NCI-H1694 treated with DMSO at 0.1 percent for 48 hours (cell line): ENCODE measurements around the gene LTB4R.
"Not testable (repeated sequence)": the region's sequence is repeated elsewhere in the genome, so short reads cannot be mapped to it uniquely, and the experiment has no call there.

Experiments
- DNase-seq: peaks from one replicate; lab custom pipeline; 2025; lab: John Stamatoyannopoulos, UW

The LTB4R gene

GRCh38 chr14:24343795-24344660, 32.7 kb downstream of the LTB4R start:
- no peak for DNase-seq

- no peak for DNase-seq
Measured at GRCh38 chr14:24347134-24347533, 35.8 kb downstream of the LTB4R start.

- DNase-seq: no peak
Measured at GRCh38 chr14:24348186-24348585, 36.9 kb downstream of the LTB4R start.

GRCh38 chr14:24349742-24350141, 38.4 kb downstream of the LTB4R start:
- no peak for DNase-seq

GRCh38 chr14:24351517-24351916, 40.2 kb downstream of the LTB4R start:
- no peak for DNase-seq

- DNase-seq: no peak
Measured at GRCh38 chr14:24353559-24354481, 42.5 kb downstream of the LTB4R start.

DNA sequence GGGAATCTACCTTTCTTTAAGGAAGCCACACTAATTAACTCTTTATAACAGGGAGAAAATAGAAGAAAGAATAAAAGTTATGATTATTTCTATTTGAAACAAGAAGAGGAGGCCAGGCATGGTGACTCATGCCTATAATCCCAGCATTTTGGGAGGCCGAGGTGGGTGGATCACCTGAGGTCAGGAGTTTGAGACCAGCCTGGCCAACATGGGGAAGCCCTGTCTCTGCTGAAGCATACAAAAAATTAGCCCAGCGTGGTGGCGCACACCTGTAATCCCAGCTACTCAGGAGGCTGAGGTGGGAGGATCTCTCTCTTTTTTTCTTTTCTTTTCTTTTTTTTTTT, 43.2 kb downstream of the LTB4R start:
- not testable (repeated sequence) for DNase-seq

- no peak for DNase-seq
Measured at GRCh38 chr14:24355009-24355408, 43.7 kb downstream of the LTB4R start.

GRCh38 chr14:24356208-24356607, 44.9 kb downstream of the LTB4R start:
- no peak for DNase-seq

- DNase-seq: no peak
Measured at GRCh38 chr14:24360281-24360680, 49.0 kb downstream of the LTB4R start.

- DNase-seq: no peak
Measured at GRCh38 chr14:24361326-24361725, 50.0 kb downstream of the LTB4R start.

- DNase-seq: no peak
Measured at GRCh38 chr14:24362241-24362960, 51.1 kb downstream of the LTB4R start.

DNA sequence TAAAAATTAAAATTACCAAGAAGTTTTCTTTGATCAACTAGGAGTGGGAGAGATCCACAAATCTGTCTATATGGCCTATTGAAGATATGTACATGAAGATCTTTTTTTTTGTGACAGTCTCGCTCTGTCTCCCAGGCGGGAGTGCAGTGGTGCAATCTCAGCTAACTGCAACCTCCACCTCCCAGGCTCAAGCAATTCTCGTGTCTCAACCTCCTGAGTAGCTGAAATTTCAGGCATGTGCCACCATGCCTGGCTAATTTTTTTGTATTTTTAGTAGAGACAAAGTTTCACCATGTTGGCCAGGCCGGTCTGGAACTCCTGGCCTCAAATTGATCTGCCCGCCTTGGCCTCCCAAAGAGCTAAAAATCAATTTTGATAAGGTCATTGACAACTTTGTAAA, 52.1 kb downstream of the LTB4R start:
- no peak for DNase-seq

DNA sequence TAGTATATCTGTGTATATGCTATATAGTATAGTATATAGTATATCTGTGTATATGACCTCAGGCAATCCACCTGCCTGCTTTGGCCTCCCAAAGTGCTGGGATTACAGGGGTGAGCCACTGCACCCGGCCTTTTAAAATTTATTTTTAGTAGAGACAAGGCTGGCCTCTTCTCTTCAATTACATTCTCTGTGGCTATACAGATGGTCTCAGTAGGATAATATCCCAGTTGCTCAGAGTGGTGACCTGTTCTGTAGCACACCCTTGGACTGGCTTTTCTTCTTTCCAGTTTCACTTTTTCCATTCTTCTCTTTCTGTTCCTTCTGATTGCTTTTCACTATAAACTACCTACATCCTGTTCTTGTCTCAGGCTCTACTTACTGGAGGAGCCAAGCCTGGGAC, 53.5 kb downstream of the LTB4R start:
- no peak for DNase-seq

DNA sequence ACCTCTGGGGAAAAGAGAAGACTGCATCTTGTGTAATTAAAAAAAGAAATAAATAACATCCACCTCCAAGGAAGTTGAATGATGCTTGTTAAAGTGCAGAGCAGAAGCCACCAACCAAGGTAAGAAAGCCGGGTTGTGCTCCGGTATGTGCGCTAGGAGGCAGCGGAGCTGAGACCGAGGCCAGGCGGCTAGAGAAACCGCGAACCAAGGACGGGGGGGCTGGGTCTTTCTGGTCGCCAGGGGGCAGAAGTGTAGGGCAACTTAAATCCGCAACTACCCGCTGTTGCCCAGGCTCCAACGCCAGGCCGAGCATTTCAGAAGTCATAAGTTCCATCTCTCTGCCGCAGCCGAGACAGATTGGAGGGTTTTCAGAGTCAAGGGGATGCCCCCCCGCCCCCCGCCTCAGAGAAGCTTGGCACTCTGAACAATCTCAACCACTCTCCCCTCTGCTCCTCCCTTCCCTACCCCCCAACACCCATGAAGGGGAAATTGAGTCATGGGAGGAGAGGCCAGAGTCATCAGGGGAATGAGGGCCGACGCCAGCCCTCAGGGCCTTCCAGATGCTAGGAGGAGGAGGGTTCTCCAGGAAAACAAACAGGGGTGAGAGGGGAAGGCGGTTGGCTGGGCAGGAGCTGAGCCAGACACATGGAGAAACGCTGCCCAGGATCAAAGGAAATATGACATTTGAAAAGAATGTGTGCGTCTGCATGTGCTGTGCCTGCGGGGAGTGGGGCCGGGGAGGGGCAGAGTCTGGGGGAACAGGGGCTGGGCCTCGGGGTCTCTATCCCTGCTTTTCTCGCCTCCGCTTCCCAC, 54.5 kb downstream of the LTB4R start:
- peak; percentile 92 for DNase-seq

GRCh38 chr14:24366413-24366720, 55.1 kb downstream of the LTB4R start:
- DNase-seq: no peak

- DNase-seq: peak; percentile 97
Measured at GRCh38 chr14:24366721-24367513, 55.6 kb downstream of the LTB4R start.
